ENCODE results near the gene DUXB.

The DUXB gene, protein sequence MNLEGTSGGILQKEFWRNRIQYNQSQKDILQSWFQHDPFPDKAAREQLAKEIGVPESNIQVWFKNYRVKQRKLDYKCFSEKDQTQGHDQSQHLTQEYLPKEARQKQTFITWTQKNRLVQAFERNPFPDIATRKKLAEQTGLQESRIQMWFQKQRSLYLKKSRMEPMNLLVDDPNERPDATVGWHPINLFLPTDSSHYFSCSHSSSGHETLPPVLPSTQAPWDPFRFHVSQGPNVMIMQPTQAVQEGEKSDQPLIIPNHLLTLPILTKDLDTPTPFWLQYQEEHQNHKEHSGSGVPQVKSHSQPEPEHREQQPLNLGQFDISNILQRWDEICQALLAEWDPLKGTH

GRCh38 chr16:75701361-75701760 is at the start of gene DUXB:
TSS of gene DUXB (minus strand) at chr16:75701461. CDS start at chr16:75701418, 43 bp downstream.
- no peak within 1 kb of the TSS for H3K27ac ChIP-seq
- no peak within 1 kb of the TSS for H3K4me3 ChIP-seq
- H3K4me2 ChIP-seq, result no peak within 1 kb of the TSS
- no peak for TF ChIP-seq Cebpa-rat (IDR thresholded peaks at IDR 0.05)
- H3K36me3 ChIP-seq, result no peaks in the 10 kb centered on the region
- no peaks in the 10 kb centered on the region for H3K4me1 ChIP-seq
- peaks cover 0 to 10% (median 0%) of the 10 kb centered on the region in 11 experiments; a peak in 3 of 22 replicates for H3K9me3 ChIP-seq (replicated peaks in 1 of 11)
- H3K9ac ChIP-seq, result no peak within 1 kb of the TSS
- H4K20me1 ChIP-seq, result no peaks in the 10 kb centered on the region
- no peaks in the 10 kb centered on the region for H3K27me3 ChIP-seq

GRCh38 chr16:75750528-75750927 is 49.3 kb upstream of the DUXB start:
- Histone ChIP-seq H3K4me3 (no peak overlapping the region), H3K27ac (no peak overlapping the region), H3K4me2 (no peak overlapping the region), H4K20me1 (no peaks in the 10 kb centered on the region), H3K4me1 (peaks cover 0 to 10% (median 0%) of the 10 kb centered on the region in 10 experiments; a peak in 1 of 20 replicates), H3K36me3 (no peaks in the 10 kb centered on the region), H3K9me3 (replicated peaks in 1 of 11) (no peaks in the 10 kb centered on the region), H3K27me3 (no peaks in the 10 kb centered on the region), H3K9ac (no peak overlapping the region)
- TF ChIP-seq Cebpa-rat (IDR thresholded peaks at IDR 0.05), result no peak

GRCh38 chr16:75746359-75746758 is 45.1 kb upstream of the DUXB start:
- H3K4me1 ChIP-seq, result peaks cover 0 to 10% (median 0%) of the 10 kb centered on the region in 10 experiments; a peak in 1 of 20 replicates
- H3K4me2 ChIP-seq, result no peak overlapping the region
- TF ChIP-seq Cebpa-rat (IDR thresholded peaks at IDR 0.05), result no peak

DNA sequence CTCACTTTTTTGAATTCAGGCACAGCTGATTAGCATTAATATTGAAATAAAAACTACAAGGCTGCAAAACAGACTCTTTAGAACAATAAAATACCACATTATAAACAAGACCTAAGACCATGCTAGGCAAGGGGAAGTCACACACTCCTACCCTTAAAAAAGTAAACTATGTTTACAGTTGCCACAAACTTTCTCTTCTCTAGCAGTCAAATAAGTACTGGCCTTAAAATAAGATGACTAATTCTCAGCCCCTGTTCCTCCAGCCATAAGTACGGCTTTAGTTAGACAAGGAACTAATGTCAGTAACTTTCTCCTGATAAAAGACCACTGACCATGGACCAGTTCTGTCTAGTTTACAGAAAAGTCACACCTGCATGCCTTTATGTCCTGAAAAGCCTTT is 44.6 kb upstream of the DUXB start:
- H3K9me3 ChIP-seq (replicated peaks in 1 of 11), result peaks cover 34 to 45% (median 43%) of the 10 kb centered on the region in 11 experiments
- TF ChIP-seq Cebpa-rat (IDR thresholded peaks at IDR 0.05), result no peak
- H3K27ac ChIP-seq, result no peak overlapping the region
- peaks cover 0 to 10% (median 0%) of the 10 kb centered on the region in 10 experiments; a peak in 1 of 20 replicates for H3K4me1 ChIP-seq
- no peak overlapping the region for H3K4me3 ChIP-seq
- H4K20me1 ChIP-seq, result no peaks in the 10 kb centered on the region
- no peak overlapping the region for H3K4me2 ChIP-seq
- H3K27me3 ChIP-seq, result no peaks in the 10 kb centered on the region
- H3K36me3 ChIP-seq, result no peaks in the 10 kb centered on the region; a peak in 1 of 22 replicates
- H3K9ac ChIP-seq, result no peak overlapping the region

More at GRCh38 chr16:75746359-75746758, 45.1 kb upstream of the DUXB start:
- Histone ChIP-seq H4K20me1 (no peaks in the 10 kb centered on the region), H3K4me3 (no peak overlapping the region), H3K9me3 (replicated peaks in 1 of 11) (peaks cover 30 to 40% (median 37%) of the 10 kb centered on the region in 11 experiments), H3K36me3 (no peaks in the 10 kb centered on the region; a peak in 1 of 22 replicates), H3K9ac (no peak overlapping the region), H3K27ac (no peak overlapping the region), H3K27me3 (no peaks in the 10 kb centered on the region)

DNA sequence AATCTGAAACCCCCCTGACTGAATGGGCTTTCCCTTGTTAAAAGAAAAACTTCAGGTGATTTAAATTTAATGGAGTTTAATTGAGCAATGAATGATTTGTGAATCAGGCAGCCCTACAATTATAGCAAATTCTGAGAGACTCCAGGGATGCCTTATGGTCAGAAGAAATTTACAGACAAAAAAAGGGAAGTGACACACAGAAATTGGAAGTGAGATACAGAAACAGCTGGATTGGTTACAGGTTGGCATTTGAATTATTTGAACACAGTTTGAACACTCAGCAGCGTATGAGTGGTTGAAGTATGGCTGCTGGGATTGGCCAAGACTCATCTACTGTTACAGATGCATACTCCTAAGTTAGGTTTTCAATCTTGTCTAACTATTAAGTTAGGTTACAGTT is 44.0 kb upstream of the DUXB start:
- H3K9ac ChIP-seq, result no peak overlapping the region
- no peak overlapping the region for H3K4me3 ChIP-seq
- H3K4me2 ChIP-seq, result no peak overlapping the region
- H3K9me3 ChIP-seq (replicated peaks in 1 of 11), result peaks cover 40 to 51% (median 48%) of the 10 kb centered on the region in 11 experiments
- TF ChIP-seq Cebpa-rat (IDR thresholded peaks at IDR 0.05), result no peak
- peaks cover 0 to 10% (median 0%) of the 10 kb centered on the region in 10 experiments; a peak in 1 of 20 replicates for H3K4me1 ChIP-seq
- no peaks in the 10 kb centered on the region for H4K20me1 ChIP-seq
- H3K27me3 ChIP-seq, result no peaks in the 10 kb centered on the region
- no peak overlapping the region for H3K27ac ChIP-seq
- H3K36me3 ChIP-seq, result peaks cover 0 to 4% (median 0%) of the 10 kb centered on the region in 11 experiments; a peak in 2 of 22 replicates

- Histone ChIP-seq H3K36me3 (peaks cover 0 to 4% (median 0%) of the 10 kb centered on the region in 11 experiments; a peak in 2 of 22 replicates), H3K4me2 (no peak overlapping the region), H3K27me3 (no peaks in the 10 kb centered on the region), H3K4me3 (no peak overlapping the region), H4K20me1 (no peaks in the 10 kb centered on the region), H3K4me1 (0 out of 20 replicates have a peak, but pooled peaks cover 0 to 3% (median 0%) of the 10 kb centered on the region in 10 experiments), H3K9me3 (replicated peaks in 1 of 11) (peaks cover 48 to 61% (median 56%) of the 10 kb centered on the region in 11 experiments), H3K9ac (no peak overlapping the region), H3K27ac (no peak overlapping the region)
- TF ChIP-seq Cebpa-rat (IDR thresholded peaks at IDR 0.05), result no peak
Measured at GRCh38 chr16:75742424-75743047, 41.3 kb upstream of the DUXB start.

- TF ChIP-seq Cebpa-rat (IDR thresholded peaks at IDR 0.05), result no peak
- H3K9ac ChIP-seq, result no peak overlapping the region
- H3K4me2 ChIP-seq, result no peak overlapping the region
- no peaks in the 10 kb centered on the region; a peak in 1 of 22 replicates for H3K9me3 ChIP-seq (replicated peaks in 1 of 11)
- no peak overlapping the region for H3K27ac ChIP-seq
- no peaks in the 10 kb centered on the region for H3K4me1 ChIP-seq
- H3K36me3 ChIP-seq, result no peaks in the 10 kb centered on the region
- H4K20me1 ChIP-seq, result no peaks in the 10 kb centered on the region
- no peak overlapping the region for H3K4me3 ChIP-seq
- no peaks in the 10 kb centered on the region for H3K27me3 ChIP-seq
Measured at GRCh38 chr16:75733305-75734211, 32.3 kb upstream of the DUXB start.

DNA sequence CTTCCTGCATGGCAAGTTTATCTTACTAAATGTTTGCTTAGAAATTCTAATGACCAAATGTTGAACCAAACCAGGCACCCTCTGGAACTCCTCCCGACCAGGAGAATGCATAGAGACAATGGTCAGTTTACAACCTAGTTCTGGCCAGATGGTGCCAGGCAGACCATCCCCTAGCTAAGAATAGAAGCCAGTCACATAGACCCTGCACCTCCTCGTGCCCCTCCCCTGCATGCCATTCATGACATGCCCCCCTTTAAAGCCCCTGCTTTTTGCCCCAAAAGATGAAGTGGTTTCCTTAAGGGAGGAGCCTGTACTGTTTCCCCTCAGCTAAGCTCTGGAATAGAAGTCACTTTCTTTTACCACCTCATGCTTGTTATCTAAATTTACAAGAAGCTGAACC is 31.6 kb upstream of the DUXB start:
- no peak for TF ChIP-seq Cebpa-rat (IDR thresholded peaks at IDR 0.05)
- H3K4me1 ChIP-seq, result no peaks in the 10 kb centered on the region
- no peak overlapping the region for H3K27ac ChIP-seq
- H4K20me1 ChIP-seq, result no peaks in the 10 kb centered on the region
- H3K4me2 ChIP-seq, result no peak overlapping the region
- H3K9ac ChIP-seq, result no peak overlapping the region
- H3K36me3 ChIP-seq, result no peaks in the 10 kb centered on the region
- H3K9me3 ChIP-seq (replicated peaks in 1 of 11), result no peaks in the 10 kb centered on the region; a peak in 1 of 22 replicates
- H3K27me3 ChIP-seq, result no peaks in the 10 kb centered on the region
- no peak overlapping the region for H3K4me3 ChIP-seq

DNA sequence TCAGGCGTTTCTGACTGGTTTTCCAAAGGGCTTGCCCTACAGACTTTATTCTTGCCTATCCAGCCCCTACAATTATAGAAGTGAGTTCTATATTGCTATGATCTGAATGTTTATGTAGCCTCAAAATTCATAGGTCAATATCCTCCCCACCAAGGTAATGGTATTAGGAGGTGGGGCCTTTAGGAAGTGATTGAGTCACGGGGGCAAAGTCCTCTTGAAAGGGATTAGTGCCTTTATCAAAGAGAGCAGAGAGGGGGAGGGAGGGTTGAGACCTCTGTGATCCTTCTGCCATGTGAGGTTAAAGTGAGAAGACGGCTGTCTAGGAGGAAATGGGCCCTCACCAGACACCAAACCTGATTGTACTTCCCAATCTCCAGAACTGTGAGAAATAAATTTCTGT is 26.0 kb upstream of the DUXB start:
- Histone ChIP-seq H3K27me3 (no peaks in the 10 kb centered on the region), H3K4me2 (no peak overlapping the region), H3K9me3 (replicated peaks in 1 of 11) (peaks cover 0 to 4% (median 0%) of the 10 kb centered on the region in 11 experiments; a peak in 1 of 22 replicates), H4K20me1 (no peaks in the 10 kb centered on the region), H3K4me3 (no peak overlapping the region), H3K27ac (no peak overlapping the region), H3K9ac (no peak overlapping the region), H3K36me3 (no peaks in the 10 kb centered on the region), H3K4me1 (no peaks in the 10 kb centered on the region)
- no peak for TF ChIP-seq Cebpa-rat (IDR thresholded peaks at IDR 0.05)
